GM19438 (cell line): ENCODE data around the gene HES1.

ENCODE experiments used
- ATAC-seq: cut with Tn5 transposase; IDR thresholded peaks from one replicate; pipeline ENCODE4 v1.9.1; 2021; ENCODE audit warnings: low read depth; ENCODE audit not compliant: unreplicated experiment

HES1 gene

DNA sequence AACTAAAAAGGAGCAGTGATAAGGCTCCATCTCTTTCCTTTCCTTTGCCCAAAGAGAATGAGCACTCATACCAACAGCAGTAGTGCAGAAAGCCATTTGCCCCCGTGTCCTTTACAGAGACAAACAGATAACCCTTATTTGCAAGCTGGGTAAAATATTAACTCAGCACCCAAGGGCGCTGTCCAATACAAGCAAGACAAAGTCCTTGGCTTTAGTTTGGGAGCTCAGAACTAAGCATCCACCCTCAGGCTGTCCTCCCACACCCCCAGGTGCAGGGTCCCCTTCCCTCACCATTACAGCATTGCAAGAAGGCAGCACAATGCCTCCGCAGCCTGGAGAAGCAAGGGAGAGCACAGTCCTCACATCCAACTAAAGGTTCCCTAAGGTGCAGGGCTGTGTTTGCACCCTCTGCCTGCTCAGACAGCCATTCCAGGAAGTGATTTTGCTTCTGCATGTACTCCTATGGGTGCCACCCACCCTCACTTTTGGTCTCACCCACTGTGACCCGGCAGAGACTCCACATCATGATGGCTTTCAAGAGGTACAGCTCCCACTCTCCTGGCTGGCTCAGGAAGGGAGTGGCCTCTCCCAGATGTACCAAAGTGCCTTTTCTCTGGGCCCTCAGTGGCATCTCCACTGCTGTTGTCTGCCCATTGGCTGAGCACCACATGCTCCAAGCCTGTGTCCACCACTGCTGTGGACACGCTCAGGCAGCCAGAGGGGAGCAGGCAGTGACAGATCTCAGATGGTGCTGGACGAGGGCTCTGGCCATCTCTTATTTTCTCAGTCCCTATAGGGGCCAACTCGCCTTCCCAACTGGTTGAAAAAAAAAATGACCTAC, 34.1 kb upstream of the HES1 start:
- ATAC-seq, result peak; percentile 38

DNA sequence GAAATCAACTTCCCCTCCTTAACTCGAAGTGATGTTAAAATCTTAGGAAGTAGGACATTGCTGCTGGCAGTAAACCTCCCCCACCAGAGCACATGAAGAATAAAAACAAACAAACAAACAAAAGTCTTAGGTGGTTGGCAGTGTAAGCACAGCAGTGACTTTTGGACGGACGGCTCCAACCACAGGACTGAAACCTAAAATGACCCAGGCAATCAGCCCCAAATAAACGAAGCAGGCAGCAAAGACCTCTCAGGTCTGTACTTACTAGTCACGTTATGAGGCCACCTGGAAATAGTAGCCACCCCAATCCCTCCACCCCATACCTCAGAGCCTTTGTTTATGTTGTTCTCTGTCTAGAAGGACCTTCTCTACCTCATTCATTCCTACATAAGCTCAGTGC, 33.5 kb upstream of the HES1 start:
- peak; percentile 20 for ATAC-seq

DNA sequence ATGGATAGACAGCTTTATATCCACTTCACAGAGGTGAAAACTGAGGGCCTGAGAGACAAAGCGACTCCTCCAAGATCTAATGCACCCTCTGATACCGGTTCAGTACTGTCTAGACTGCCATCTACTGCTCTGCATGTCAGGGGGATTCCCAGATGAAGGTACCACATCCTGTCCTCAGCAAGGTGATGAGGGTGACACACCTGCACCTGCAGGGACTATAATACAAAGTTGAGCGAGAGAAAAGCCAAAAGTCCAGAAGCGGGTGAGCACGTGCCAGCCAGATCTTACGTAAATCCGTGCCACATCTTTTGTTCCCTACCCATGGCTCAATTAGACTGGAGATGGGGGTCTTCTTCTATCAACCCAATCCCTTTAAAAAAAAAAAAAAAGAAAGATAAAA, 32.4 kb upstream of the HES1 start:
- ATAC-seq, result no peak

DNA sequence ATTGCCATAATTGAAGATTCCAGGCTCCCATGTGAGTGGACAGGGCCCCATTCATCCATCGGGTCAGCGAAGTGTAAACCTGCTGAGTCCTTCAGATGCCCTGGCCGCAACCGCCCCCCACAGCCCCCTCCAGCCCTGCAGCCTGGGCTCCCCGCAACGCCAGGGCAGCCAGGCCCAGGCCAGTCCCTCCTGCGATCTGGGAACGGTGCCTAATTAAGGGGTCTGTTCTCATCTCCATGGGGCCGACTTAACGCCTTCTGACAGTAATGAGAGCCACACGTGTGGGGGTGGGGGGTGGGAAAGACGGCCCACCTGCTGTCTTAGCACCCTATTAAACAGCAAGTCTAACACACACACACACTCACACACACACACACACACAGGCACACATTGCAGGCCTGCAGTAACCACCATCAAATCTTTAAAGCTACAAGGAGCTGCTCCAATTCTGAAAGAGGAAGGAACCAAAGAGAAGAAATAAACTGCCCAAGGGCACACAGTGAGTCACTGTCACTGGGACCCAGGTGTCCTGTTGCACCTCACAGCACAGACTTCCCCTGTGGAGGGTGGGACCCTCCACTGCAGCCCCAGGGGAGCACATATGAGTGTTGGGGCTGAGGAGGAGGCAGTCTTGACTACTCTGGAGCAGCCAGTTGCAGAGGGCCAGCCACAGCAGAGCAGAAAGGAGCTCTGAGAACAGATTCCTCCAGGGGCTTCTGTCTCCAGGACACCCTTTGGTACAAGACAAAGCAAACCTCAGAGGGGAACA, 31.8 kb upstream of the HES1 start:
- ATAC-seq, result no peak

DNA sequence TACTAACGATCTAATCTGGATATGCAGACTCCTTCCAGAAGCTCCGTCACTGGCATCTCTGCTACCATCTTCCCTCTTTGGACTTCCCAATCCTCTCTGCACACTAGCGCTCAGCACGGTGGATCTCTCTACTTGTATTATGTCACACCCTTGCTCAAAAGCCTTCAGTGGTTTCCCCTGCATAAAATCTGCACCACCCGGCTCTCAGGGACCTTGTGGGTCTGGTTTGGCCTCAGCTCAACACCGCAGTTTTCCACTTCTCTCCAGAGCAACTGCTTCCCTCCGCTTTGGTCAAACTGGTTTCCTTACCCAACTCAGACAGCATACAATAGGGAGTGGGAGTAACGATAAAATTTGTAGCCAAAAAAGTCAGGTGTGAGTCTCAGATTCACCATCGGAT, 30.7 kb upstream of the HES1 start:
- ATAC-seq, result no peak

DNA sequence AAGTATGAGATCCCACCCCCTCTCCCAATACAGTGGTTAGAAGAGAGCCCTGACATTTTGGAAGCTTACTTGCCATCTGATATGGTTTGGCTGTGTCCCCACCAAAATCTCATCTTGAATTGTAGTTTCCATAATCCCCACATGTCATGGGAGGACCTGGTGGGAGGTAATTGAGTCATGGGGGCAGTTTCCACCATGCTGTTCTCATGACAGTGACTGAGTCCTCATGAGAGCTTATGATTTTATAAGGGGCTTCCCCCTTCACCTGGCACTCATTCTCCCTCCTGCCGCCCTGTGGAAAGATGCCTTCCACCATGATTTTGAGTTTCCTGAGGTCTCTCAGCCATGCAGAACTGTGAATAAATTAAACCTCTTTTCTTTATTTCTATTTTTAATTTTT, 28.8 kb upstream of the HES1 start:
- no peak for ATAC-seq

DNA sequence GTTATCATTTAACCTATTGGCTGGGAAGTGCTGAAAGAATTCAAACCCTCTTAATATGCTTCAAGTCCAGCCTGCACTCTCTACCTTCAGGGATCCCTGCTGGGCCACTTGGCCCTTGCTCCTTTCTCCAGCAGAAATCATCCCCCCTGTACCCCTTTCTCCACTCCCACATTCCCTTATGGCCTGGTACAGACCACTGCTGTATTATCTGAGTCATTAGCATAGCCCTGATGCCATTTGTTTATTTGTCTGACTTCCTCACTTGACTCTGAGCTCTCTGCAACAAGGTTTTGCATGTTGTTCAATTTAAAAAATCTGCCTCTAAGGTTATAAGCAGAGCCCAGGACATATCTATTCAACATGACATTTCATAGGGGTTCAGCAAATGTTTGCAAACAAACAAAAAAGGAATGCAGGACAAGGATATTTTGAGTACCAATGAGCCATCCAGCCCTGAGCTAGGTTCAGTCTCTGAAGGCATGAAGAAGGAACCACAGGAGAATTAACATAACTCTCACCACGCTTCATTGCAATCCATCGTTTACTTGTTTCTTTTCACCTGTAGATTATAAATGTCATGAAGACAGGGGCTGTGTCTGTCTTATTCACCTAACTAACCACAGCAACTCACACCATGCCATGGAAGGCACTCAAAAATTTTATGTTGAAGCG, 26.6 kb upstream of the HES1 start:
- no peak for ATAC-seq

DNA sequence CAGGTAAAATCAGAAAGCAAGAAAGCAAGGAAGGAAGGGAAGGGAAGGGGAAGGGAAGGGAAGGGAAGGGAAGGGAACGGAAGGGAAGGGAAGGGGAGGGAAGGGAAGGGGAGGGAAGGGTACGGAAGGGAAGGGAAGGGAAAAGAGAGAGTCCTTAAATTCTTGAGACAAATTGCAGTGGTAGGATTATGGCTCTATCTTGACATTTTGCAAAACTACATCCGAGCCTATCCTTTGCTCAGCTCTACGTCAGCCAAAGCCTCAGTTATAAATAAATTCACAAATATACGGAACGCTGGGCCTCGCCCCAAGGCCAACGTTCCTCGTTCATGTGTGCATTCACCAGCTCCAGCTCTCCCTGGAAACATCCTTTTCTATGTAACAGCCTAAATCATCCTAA, 25.5 kb upstream of the HES1 start:
- ATAC-seq, result no peak

DNA sequence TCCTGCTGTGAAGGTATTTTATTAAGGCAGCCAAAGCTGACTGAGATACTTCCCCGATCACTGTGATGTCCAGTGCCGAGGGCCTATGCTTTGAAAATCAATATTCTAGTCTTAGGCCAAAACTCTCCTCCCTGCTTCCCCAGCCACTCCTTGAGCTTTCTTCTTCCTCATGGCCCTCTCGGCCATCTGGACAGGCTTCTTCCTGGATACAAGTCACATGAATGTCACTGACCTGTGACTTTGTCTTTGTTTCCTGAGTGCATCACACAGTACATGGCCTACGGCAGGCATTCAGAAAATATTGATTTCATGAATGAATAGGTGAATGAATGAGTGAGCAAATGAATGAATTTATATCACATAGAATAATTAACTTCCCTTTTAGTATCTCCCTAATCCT, 24.6 kb upstream of the HES1 start:
- ATAC-seq, result no peak

DNA sequence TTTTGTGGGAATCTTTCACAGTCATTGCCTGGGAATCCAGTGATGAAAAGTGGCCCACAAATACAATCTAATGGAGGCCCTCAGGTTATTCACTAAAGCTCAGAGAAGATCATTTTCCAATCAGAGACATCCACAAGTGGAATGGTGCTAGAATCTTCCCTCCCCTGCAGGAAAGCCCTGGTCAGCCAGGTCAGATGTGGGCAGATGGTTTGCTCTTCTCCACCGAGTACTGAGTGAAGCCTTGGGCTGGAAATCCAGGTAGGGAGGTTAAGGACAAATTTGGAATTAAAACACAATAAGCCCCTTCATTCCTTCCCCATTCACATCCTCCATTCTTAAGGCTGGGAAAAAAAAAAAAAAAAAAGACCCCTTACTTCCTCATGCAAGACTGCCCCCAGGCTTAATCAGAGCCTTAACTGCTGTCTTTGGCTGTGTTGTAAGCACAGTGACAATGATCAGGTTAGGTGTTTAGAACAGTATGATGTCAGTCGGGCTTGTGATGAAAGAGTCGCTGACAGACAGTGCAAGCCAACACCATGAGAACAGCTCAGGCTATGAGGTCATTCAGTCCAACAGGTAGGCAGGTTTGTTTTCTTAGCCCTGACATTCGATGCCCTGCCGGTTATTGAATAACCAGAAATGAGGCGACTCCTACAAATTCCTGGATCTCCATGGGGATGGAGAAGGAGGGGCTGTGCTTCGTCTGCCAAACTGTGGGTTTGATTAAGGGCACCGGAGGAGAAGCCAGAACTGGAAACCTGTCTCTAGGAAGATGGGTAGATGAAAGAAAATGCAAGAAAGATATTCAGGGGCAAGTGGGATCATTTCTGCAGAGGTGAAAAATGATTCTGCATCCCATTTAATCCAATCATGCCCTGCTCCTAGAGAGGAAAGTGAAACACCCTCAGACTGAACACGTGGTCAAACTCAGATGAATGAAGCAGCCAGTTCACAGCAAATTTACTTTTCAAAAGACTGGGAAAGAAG, 23.5 kb upstream of the HES1 start:
- no peak for ATAC-seq

DNA sequence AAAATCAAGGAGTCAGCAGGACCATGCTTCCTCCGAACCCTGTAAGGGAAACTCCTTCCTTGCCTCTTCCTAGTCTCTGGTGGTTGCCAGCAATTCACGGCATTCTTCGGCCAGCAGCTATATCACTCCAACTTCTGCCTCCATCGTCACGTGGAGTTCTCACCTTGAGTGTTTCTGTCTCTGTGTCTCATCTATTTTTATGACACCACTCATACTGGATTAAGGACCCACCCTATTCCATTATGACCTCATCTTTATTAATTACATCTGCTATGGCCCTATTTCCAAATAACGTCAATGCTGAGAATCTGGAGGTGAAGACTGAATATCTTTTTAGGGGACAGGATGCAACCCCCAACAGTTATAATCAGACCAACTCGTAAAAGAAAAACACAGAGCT, 21.8 kb upstream of the HES1 start:
- no peak for ATAC-seq

DNA sequence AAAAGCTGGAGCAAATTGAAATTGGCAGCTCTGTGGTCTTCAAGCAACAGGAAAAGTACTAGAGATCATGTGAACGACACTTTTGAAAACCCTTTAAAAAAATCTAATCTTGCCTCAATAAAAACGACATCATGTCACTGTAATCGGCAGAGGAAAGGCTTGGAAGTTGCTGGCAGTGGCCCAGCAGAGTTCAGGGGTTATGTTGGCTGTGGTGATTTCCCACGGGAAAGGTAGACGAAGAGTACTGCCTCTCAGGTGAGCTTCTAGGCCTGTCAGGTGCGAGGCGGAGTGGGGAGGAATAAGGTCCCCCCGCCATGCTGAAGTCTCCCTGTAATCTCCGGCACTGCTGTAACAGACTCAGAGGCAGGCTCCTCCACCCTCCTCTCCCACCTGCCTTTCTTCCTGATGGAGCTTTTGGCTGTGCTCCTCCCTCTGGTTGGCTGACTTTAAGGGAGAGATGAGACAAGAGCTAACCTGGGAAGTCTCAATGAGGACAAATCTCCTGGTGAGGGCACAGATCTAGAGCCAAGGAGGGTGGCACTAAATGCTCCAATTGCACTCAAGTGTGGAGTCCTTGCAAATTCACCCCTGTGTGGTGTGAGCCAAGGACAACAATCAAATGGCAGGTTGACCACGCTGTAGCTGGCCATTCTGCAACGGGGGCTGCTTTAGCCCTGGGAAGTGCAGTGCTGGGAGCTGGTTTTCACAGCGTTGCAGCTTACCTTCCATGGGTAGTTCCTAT, 18.7 kb upstream of the HES1 start:
- ATAC-seq, result no peak

DNA sequence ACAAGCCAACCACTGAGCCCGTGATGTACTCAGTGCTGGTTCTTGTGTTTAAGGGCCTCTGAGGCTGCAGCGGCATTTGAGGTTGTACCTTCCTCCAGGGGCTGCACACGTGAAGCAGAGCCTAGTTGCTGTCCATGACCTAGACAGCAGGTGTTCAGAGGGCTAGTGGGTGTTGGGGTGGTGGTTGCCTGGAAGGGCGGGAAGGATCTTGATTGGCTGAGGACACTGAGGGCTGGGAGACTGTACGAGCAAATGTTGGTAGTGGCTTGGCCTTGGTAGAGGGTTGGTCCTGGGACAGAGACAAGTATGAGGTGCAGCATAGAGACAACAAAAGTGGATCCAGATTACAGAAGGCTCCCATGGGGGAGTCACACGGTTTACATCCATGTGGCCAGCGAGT, 17.0 kb upstream of the HES1 start:
- no peak for ATAC-seq

DNA sequence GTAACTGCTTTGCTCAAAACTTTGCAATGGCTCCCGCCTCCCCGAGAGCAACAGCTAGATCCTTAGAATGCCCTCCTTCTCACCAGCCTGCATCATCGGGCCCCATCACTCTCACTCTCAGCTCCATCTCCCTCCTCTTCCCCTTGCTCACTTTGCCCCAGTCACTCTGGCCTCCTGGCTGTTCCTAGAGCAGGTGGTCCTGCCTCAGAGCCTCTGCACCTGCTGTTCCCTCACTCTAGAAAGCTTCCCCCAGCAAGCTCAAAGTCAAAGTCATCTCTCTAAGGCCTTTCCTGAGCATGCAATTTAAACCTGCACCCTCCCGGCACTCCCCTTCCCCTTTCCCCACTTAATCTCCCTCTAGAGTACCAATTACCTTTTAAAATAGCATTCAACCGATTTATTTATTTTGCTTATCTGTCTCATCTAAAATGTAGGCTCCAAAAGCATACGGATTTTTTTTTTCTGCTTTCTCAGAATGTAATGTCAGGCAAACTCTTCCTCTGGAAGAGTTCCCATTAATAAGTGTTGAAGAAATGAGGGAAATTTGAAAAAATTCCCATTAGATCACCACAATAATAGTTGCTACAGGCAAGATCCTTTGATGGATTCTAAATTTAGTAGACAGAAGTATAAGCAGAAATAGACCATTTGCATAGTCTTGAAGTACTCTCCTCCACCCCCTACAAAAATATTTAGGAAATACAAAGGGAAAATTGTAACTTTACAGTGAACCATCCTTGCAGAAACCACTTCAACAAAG, 15.9 kb upstream of the HES1 start:
- no peak for ATAC-seq

DNA sequence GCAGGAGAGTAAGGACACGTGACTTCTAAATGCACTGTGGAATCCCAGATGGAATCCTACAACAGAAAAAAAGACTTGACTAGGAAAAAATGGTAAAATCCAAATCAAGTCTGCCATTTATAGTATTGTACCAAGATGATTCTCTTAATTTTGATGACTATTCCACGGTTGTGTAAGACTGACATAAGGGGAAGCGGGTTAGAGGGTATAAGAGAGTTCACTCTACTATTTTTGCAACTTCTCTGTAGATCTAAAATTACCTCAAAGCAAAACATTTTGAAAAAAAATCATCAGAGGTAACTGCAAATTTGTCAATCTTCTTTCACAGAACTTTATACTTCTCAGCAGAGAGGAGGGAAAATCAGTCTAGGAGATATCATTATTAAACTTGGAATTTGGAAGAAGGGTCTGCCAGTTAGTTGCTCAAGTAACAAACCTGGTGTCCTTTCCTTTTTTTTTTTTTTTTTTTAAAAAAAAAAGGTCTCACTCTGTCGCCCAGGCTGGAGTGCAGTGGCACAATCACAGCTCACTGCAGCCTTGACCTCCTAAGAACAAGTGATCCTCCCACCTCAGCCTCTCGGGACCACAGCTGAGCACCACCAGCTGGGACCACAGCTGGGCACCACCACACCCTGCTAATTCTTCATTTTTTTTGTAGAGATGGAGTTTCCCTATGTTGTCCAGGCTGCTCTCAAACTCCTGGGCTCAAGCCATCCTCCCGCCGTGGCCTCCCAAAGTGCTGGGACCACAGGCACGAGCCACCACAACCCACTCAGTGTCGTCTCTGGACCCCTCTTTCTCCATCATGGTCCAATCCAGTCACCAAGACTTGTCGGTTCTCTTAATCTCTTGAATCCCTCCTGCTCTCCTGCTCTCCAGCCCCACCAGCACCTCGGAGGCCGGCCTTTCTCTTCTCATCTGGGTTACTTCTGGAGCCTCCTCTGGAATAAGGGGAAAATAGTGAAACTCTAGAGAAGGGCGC, 14.9 kb upstream of the HES1 start:
- no peak for ATAC-seq

DNA sequence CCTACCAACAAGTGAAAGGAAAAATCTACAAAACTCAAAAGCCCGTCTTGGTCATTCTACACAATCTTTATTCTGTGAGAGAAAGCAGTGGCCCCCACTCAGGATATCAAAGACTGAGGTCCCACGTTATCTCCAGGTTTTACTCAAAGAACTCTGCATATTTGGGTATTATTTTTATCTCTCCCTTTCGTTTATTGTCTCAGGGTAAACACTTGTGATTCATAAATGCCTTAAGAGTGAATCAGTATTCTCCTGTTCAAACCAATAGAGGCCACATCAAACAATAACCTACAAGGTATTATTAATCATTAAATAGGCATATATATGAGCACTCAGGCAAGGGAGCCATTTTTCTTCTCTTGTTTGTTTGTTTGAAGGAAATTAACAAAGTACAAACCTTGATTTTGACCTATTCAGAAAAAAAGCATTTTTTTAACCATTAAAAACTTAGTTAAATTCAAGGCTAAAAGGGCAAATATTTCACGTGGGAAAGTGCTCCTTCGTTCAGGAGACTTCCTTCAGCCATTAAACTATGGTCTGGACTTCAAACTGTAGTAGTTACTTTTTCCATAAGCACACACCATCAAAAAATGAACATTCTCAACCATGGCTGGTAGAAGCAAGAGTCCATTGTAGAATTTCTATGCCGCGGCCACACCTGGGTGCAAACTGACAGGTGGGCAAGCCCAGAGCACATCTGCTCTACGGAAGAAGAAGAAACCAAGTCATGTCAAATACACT, 13.9 kb upstream of the HES1 start:
- no peak for ATAC-seq

DNA sequence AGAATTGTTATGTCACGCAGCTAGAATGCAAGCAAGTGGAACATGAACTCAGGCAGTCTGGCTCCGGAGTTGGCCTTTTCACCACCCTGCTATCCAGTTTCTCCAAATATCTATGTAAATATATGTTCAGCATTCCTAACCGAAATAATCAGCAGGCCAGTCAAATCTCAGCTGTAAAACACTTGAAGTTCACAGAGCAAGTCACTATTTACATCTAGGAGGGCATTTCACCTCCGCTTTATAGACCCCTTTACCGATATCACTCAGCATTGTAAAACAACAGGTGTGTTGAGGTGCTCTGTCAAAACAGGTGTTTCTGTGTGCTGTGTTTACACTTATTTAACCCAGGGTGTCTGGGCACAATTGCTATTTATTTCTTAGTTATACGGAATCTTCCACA, 12.2 kb upstream of the HES1 start:
- ATAC-seq, result no peak
